ENCODE measurements around the gene METTL17.

Gene METTL17

DNA sequence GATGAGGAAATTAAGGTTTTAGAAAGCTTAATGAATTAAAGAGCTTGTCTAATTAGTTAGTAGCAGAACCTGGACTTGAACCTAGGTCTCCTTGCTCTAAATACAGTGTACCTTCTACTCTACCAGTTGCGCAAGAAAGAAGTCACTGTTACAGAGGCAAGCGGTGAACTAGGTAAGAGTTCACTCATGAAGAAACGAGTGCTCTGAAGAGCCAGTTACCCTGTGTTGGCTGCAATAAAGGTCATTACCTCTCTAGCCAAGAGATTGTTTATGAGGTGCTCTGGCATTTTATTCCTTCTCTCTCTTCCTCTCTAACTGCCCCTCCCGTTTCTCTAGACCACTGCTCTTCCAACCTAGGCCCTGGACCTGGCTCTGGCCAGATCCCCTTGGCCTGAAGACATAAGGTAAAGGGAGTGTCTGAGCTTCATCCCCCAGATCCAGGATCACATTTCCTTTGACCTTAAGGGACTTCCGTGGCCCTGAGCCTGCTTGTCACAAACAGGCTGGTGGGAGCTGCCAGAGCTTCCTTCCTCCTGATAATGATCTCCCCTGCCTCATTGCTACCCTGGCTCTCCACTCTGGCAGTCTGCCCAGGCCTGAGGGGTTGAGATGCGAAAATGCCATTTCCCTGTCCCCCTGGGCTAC lies 54.3 kb downstream of the METTL17 start:
- no peak overlapping the region for H3K4me3 ChIP-seq (ENCODE audit: control insufficient read depth, low read depth, low read length)
- TF ChIP-seq, protein P1, sequence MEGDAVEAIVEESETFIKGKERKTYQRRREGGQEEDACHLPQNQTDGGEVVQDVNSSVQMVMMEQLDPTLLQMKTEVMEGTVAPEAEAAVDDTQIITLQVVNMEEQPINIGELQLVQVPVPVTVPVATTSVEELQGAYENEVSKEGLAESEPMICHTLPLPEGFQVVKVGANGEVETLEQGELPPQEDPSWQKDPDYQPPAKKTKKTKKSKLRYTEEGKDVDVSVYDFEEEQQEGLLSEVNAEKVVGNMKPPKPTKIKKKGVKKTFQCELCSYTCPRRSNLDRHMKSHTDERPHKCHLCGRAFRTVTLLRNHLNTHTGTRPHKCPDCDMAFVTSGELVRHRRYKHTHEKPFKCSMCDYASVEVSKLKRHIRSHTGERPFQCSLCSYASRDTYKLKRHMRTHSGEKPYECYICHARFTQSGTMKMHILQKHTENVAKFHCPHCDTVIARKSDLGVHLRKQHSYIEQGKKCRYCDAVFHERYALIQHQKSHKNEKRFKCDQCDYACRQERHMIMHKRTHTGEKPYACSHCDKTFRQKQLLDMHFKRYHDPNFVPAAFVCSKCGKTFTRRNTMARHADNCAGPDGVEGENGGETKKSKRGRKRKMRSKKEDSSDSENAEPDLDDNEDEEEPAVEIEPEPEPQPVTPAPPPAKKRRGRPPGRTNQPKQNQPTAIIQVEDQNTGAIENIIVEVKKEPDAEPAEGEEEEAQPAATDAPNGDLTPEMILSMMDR (IDR thresholded peaks at IDR 0.05; ENCODE audit: control insufficient read depth, insufficient read depth, low read depth, low read length, missing control alignments): no peak
- no peak for DNase-seq (ENCODE audit: low read depth)

All from AG09309 (cell line).